H9 (cell line): ENCODE measurements around the gene SERPINA3. TPM values are rescaled to one million over a fixed set of nuclear protein-coding genes. Genes with fewer than 3 reads are reported as not detected.

Source experiments
- DNase-seq: peaks from one replicate; pipeline ENCODE4 v3.0.0-alpha.2; 2017
- H2AFZ ChIP-seq: one replicate; pipeline ENCODE4 v1.6.1; 2013; ENCODE audit warnings: mild to moderate bottlenecking, low read length, control low read depth, moderate library complexity
- H2AK5ac ChIP-seq: 2 replicates; pipeline ENCODE4 v1.6.1; 2013; ENCODE audit warnings: low read length, control low read depth, mixed read lengths; ENCODE audit not compliant: insufficient read length
- H2BK120ac ChIP-seq: one replicate; pipeline ENCODE4 v1.6.1; 2013; ENCODE audit warnings: low read depth, mild to moderate bottlenecking, low read length, control low read depth, inconsistent platforms; ENCODE audit not compliant: poor library complexity, severe bottlenecking
- H2BK12ac ChIP-seq: 2 replicates; pipeline ENCODE4 v1.6.1; 2013; ENCODE audit warnings: low read length, control low read depth, mixed read lengths, low read depth; ENCODE audit not compliant: insufficient read length
- H2BK15ac ChIP-seq: 2 replicates; pipeline ENCODE4 v1.6.1; 2013; ENCODE audit warnings: low read depth, low read length, control low read depth
- H2BK20ac ChIP-seq: one replicate; pipeline ENCODE4 v1.6.1; 2013; ENCODE audit warnings: low read depth, mild to moderate bottlenecking, low read length, control low read depth, inconsistent platforms; ENCODE audit not compliant: poor library complexity, severe bottlenecking
- H2BK5ac ChIP-seq: 2 replicates; pipeline ENCODE4 v1.6.1; 2013; ENCODE audit warnings: low read length, control low read depth, mixed read lengths; ENCODE audit not compliant: insufficient read length
- H3K14ac ChIP-seq: 2 replicates; pipeline ENCODE4 v1.6.1; 2013; ENCODE audit warnings: low read length, control low read depth; ENCODE audit not compliant: insufficient read depth
- H3K18ac ChIP-seq: 2 replicates; pipeline ENCODE4 v1.6.1; 2013; ENCODE audit warnings: low read depth, mild to moderate bottlenecking, mixed read lengths, low read length, control low read depth; ENCODE audit not compliant: insufficient read length
- H3K23ac ChIP-seq: 2 replicates; pipeline ENCODE4 v1.6.1; 2013; ENCODE audit warnings: low read length, control low read depth, mixed read lengths, low read depth; ENCODE audit not compliant: insufficient read length
- H3K23me2 ChIP-seq: 2 replicates; pipeline ENCODE4 v1.6.1; 2013; ENCODE audit warnings: low read depth, mild to moderate bottlenecking, mixed read lengths, low read length, control low read depth; ENCODE audit not compliant: insufficient read length, poor library complexity, severe bottlenecking
- H3K27ac ChIP-seq: 2 replicates; pipeline ENCODE4 v1.5.1; 2013; ENCODE audit warnings: low read length, control low read depth, mixed read lengths, low read depth; ENCODE audit not compliant: insufficient read length
- H3K27me3 ChIP-seq: 2 replicates; pipeline ENCODE4 v1.6.1; 2013; ENCODE audit warnings: low read length, control low read depth, inconsistent platforms; ENCODE audit not compliant: insufficient read depth
- H3K4ac ChIP-seq: 2 replicates; pipeline ENCODE4 v1.6.1; 2013; ENCODE audit warnings: low read depth, mild to moderate bottlenecking, control low read depth, inconsistent platforms, low read length, moderate library complexity
- H3K4me1 ChIP-seq: 2 replicates; pipeline ENCODE4 v1.6.1; 2013; ENCODE audit warnings: low read length, control low read depth, inconsistent platforms; ENCODE audit not compliant: insufficient read depth
- H3K4me2 ChIP-seq: 2 replicates; pipeline ENCODE4 v1.6.1; 2013; ENCODE audit warnings: low read length, control low read depth, mixed read lengths; ENCODE audit not compliant: insufficient read length, insufficient read depth
- H3K56ac ChIP-seq: 2 replicates; pipeline ENCODE4 v1.6.1; 2013; ENCODE audit warnings: low read depth, mild to moderate bottlenecking, mixed read lengths, low read length, control low read depth; ENCODE audit not compliant: insufficient read length
- H3K79me1 ChIP-seq: 2 replicates; pipeline ENCODE4 v1.6.1; 2013; ENCODE audit warnings: low read depth, mild to moderate bottlenecking, moderate library complexity, low read length, control low read depth, inconsistent platforms; ENCODE audit not compliant: insufficient read depth, poor library complexity, severe bottlenecking
- H3K79me2 ChIP-seq: 2 replicates; pipeline ENCODE4 v1.6.1; 2013; ENCODE audit warnings: low read length, control low read depth, inconsistent platforms; ENCODE audit not compliant: insufficient read depth
- H3K9ac ChIP-seq: 2 replicates; pipeline ENCODE4 v1.6.1; 2013; ENCODE audit warnings: low read length, control low read depth, mixed read lengths; ENCODE audit not compliant: insufficient read length; ENCODE audit errors: extremely low read depth
- H3K9me3 ChIP-seq: one replicate; pipeline ENCODE4 v1.6.1; 2013; ENCODE audit warnings: low read depth, low read length, inconsistent platforms; ENCODE audit not compliant: control insufficient read depth
- H3T11ph ChIP-seq: one replicate; pipeline ENCODE4 v1.6.1; 2013; ENCODE audit warnings: mild to moderate bottlenecking, low read length, control low read depth, inconsistent platforms
- H4K20me1 ChIP-seq: one replicate; pipeline ENCODE4 v1.6.1; 2013; ENCODE audit not compliant: control insufficient read depth, insufficient read length, insufficient read depth
- H4K5ac ChIP-seq: 2 replicates; pipeline ENCODE4 v1.6.1; 2013; ENCODE audit warnings: low read depth, mild to moderate bottlenecking, mixed read lengths, low read length, control low read depth; ENCODE audit not compliant: insufficient read length
- H4K8ac ChIP-seq: replicated peaks from 2 replicates; pipeline ENCODE4 v1.6.1; 2013; ENCODE audit warnings: low read length, control low read depth, mixed read lengths, low read depth; ENCODE audit not compliant: insufficient read length
- H4K91ac ChIP-seq: 2 replicates; pipeline ENCODE4 v1.6.1; 2013; ENCODE audit warnings: low read depth, mild to moderate bottlenecking, moderate library complexity, mixed read lengths, low read length, control low read depth; ENCODE audit not compliant: insufficient read length
- H3K27ac Mint-ChIP-seq, 3 experiments: 2 replicates in 2 of 3; 3 replicates in 1 of 3; pipeline ENCODE4 v1.8.0; 2020 to 2021; ENCODE audit warnings: mixed read lengths in 3 of 3, mild to moderate bottlenecking in 1 of 3, moderate library complexity in 1 of 3
- H3K27me3 Mint-ChIP-seq: 2 replicates; pipeline ENCODE4 v1.8.0; 2021; ENCODE audit warnings: low read depth, mild to moderate bottlenecking, moderate library complexity, mixed read lengths
- H3K36me3 Mint-ChIP-seq, 3 experiments: 2 replicates in 2 of 3; 3 replicates in 1 of 3; pipeline ENCODE4 v1.8.0; 2020 to 2021; ENCODE audit warnings: low read depth in 3 of 3, mixed read lengths in 3 of 3; ENCODE audit not compliant: insufficient read depth in 1 of 3
- H3K4me1 Mint-ChIP-seq, 2 experiments: 2 replicates each; pipeline ENCODE4 v1.8.0; 2020; ENCODE audit warnings: mixed read lengths in 2 of 2
- H3K4me3 Mint-ChIP-seq, 2 experiments: 2 replicates in 1 of 2; 3 replicates in 1 of 2; pipeline ENCODE4 v1.8.0; 2020 to 2021; ENCODE audit warnings: mild to moderate bottlenecking in 2 of 2, mixed read lengths in 2 of 2, moderate library complexity in 1 of 2
- H3K9me3 Mint-ChIP-seq, 2 experiments: 2 replicates in 1 of 2; 3 replicates in 1 of 2; pipeline ENCODE4 v1.8.0; 2020; ENCODE audit warnings: mild to moderate bottlenecking in 2 of 2, mixed read lengths in 2 of 2, moderate library complexity in 1 of 2
- whole genome bisulfite sequencing: extraction: QIAGEN DNeasy Blood & Tissue Kit; methylation state at CpG from one replicate; pipeline ENCODE4 v1.1.7; 2013; ENCODE audit warnings: missing lambda C conversion rate, low lambda C conversion rate, mixed read lengths; ENCODE audit not compliant: insufficient read length; ENCODE audit errors: extremely low coverage; 5-methylcytosine and 5-hydroxymethylcytosine counted together
- total RNA-seq: library from RNA; stranded (reverse); gene quantifications from 2 replicates; pipeline ENCODE4 v1.2.1, GENCODE V29; 2021
- TF ChIP-seq, protein P1 (sequence below): fragments of 200-600 bp; sonication (generic); conservative IDR thresholded peaks from 3 replicates; pipeline ENCODE4 v1.8.0; 2021; ENCODE audit warnings: antibody characterized with exemption, mild to moderate bottlenecking

SERPINA3 gene
- total RNA-seq, 1 experiment from 2014 or later: not detected

DNA sequence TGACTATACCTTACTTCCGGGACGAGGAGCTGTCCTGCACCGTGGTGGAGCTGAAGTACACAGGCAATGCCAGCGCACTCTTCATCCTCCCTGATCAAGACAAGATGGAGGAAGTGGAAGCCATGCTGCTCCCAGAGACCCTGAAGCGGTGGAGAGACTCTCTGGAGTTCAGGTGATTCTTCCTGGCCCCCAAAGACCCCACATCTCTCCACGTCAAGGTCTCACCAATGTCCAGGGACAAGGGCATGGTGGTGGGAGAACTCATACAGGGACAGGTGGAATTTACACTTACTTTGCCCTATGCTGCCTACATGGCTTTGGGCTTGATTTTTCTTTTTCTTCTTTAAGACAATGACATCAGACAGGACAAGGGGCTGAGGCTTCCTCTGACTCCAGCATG is 7.1 kb downstream of the SERPINA3 start:
- Histone ChIP-seq H3K4me1 (no peaks in the 10 kb centered on the region), H3K9ac (no peak overlapping the region), H3K18ac (no peak overlapping the region), H3K23ac (no peak overlapping the region), H2BK15ac (no peak overlapping the region), H3K9me3 (peaks cover 9% of the 10 kb centered on the region), H4K5ac (no peak overlapping the region), H3K56ac (no peak overlapping the region), H2AK5ac (no peak overlapping the region), H3K79me2 (no peaks in the 10 kb centered on the region), H2AFZ (no peak overlapping the region), H2BK120ac (no peak overlapping the region), H2BK12ac (no peak overlapping the region), H3K4ac (no peak overlapping the region), H4K20me1 (no peaks in the 10 kb centered on the region), H2BK5ac (no peak overlapping the region), H3K27me3 (no peaks in the 10 kb centered on the region), H3K23me2 (no peaks in the 10 kb centered on the region), H3K27ac (no peak overlapping the region), H2BK20ac (no peak overlapping the region), H3T11ph (no peak overlapping the region), H3K14ac (no peak overlapping the region), H4K91ac (no peak overlapping the region), H3K4me2 (no peak overlapping the region), H4K8ac (no peak overlapping the region), H3K79me1 (no peaks in the 10 kb centered on the region)
- DNase-seq: no peak
- Mint-ChIP-seq H3K9me3 (peaks cover 35 to 40% of the 10 kb centered on the region in 2 experiments), H3K4me1 (peaks cover 5 to 7% of the 10 kb centered on the region in 2 experiments), H3K27ac (no peak overlapping the region), H3K4me3 (no peak overlapping the region), H3K36me3 (peaks cover 2 to 25% (median 14%) of the 10 kb centered on the region in 3 experiments; a peak in 6 of 7 replicates), H3K27me3 (peaks cover 14% of the 10 kb centered on the region)
- WGBS: no CpG with 5 or more reads among the region's 6 CpGs
- TF ChIP-seq, protein P1, sequence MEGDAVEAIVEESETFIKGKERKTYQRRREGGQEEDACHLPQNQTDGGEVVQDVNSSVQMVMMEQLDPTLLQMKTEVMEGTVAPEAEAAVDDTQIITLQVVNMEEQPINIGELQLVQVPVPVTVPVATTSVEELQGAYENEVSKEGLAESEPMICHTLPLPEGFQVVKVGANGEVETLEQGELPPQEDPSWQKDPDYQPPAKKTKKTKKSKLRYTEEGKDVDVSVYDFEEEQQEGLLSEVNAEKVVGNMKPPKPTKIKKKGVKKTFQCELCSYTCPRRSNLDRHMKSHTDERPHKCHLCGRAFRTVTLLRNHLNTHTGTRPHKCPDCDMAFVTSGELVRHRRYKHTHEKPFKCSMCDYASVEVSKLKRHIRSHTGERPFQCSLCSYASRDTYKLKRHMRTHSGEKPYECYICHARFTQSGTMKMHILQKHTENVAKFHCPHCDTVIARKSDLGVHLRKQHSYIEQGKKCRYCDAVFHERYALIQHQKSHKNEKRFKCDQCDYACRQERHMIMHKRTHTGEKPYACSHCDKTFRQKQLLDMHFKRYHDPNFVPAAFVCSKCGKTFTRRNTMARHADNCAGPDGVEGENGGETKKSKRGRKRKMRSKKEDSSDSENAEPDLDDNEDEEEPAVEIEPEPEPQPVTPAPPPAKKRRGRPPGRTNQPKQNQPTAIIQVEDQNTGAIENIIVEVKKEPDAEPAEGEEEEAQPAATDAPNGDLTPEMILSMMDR: no peak
